ENCODE measurements around the gene PAEP. TPM values are rescaled to one million over a fixed set of nuclear protein-coding genes. Genes with fewer than 3 reads are reported as not detected.

PAEP gene
- total and polyA plus RNA-seq, 4 donors, result 0.37 to 3.0 (median 0.98) TPM; not detected in 1

DNA sequence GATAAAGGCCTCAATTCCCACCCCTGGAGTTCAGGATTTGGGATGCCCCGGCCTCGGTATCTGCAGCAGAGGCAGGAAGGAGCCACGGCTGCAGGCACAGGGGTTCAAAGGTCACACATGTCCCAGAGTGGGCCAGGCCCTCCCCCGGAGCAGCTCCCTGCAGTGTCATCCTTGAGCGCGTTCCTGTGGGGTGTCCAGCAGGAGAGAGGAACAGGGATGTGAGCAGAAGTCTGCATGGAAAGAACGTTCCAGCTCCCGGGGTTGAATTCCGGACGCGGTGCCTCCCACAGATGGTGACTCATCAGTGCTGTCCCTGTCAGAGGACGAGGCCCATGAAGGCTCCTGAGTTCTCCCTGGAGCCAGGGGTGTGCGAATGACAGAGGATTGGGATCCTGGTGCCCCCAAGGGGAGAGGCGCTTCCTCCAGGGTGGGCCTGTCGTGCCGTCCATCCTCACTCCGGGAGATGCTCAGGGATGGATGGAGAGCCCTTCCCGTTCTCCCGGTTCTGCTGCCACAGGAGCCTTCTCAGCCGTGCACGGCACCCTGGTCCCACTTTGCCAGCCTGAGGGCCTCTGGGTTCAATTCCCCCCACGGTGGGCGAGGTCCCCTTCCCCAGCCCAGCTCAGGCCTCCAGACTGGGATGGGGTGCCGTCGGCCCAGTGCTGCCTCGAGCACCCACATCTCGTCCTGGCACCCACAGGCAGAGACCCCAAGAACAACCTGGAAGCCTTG lies 37.3 kb upstream of the PAEP start:
- peaks cover 0 to 4% (median 0%) of the 10 kb centered on the region in 3 donors for H3K27me3 ChIP-seq (ENCODE audit: control insufficient read depth in 3 of 3, insufficient read depth in 3 of 3, low read length in 2 of 3)
- TF ChIP-seq, protein P1, sequence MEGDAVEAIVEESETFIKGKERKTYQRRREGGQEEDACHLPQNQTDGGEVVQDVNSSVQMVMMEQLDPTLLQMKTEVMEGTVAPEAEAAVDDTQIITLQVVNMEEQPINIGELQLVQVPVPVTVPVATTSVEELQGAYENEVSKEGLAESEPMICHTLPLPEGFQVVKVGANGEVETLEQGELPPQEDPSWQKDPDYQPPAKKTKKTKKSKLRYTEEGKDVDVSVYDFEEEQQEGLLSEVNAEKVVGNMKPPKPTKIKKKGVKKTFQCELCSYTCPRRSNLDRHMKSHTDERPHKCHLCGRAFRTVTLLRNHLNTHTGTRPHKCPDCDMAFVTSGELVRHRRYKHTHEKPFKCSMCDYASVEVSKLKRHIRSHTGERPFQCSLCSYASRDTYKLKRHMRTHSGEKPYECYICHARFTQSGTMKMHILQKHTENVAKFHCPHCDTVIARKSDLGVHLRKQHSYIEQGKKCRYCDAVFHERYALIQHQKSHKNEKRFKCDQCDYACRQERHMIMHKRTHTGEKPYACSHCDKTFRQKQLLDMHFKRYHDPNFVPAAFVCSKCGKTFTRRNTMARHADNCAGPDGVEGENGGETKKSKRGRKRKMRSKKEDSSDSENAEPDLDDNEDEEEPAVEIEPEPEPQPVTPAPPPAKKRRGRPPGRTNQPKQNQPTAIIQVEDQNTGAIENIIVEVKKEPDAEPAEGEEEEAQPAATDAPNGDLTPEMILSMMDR (IDR thresholded peaks at IDR 0.05; ENCODE audit: control extremely low read depth, extremely low read depth), result no peak
- ATAC-seq (ENCODE audit: insufficient read depth, low FRiP score), result no peak
- no peak for DNase-seq
- H3K9ac ChIP-seq (ENCODE audit: insufficient read depth in 1 of 2, low read length in 2 of 2), result no peak overlapping the region
- no peaks in the 10 kb centered on the region for H3K4me1 ChIP-seq (ENCODE audit: control insufficient read depth in 5 of 5, insufficient read depth in 5 of 5, low read length in 5 of 5)
- H3K27ac ChIP-seq (ENCODE audit: low read depth in 1 of 2, low read length in 1 of 2), result no peak overlapping the region
- peaks cover 0 to 2% (median 0%) of the 10 kb centered on the region in 4 donors for H3K9me3 ChIP-seq (ENCODE audit: control insufficient read depth in 4 of 4, insufficient read depth in 3 of 4, low read length in 3 of 4)
- no peaks in the 10 kb centered on the region for H3K36me3 ChIP-seq (ENCODE audit: control insufficient read depth in 4 of 4, insufficient read depth in 4 of 4, low read length in 4 of 4)
- no peak overlapping the region for H3K4me3 ChIP-seq
- 66 to 85% methylated on average over 26 to 27 of the region's 27 CpGs for WGBS, 2 donors

DNA sequence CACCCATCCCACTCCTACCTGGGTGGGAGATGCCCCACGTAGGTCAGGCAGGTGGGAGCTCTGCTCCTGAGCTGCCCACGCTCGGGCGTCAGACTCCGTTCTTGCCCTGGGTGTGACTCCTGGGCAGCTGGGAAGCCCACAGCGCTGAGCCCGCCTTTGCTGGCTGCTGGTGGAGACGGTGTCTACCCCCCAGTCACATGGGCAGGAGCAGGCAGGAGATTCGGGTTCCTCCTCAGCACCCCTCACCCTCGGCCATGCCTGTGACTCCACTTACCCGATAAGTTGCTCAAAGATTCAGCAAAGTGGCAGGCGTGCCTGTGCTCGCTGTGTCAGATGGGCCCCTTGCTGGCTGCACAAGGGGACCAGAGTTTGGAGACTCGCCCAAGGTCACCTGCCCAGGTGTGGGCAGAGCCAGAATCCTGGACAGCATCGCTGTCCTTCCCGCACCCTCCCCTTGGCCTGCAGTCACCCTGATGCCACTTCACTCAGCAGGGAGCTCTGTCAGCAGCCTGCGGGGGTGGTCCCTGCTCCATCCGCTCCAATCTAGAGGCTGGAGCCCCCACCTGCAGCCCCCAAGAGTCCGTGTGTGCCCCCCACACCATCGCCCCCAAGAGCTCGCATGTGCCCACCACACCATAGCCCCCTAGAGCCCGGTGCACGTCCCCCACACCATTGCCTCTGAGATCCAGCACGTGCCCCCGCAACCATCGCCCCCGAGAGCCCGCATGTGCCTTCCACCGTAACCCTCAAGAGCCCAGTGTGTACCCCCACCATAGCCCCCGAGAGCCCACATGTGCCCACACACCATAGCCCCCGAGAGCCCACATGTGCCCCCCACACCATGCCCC lies 36.1 kb upstream of the PAEP start:
- no peak overlapping the region for H3K27ac ChIP-seq (ENCODE audit: low read depth in 1 of 2, low read length in 1 of 2)
- no peaks in the 10 kb centered on the region for H3K9me3 ChIP-seq (ENCODE audit: control insufficient read depth in 4 of 4, insufficient read depth in 3 of 4, low read length in 3 of 4)
- TF ChIP-seq, protein P1 (IDR thresholded peaks at IDR 0.05; ENCODE audit: control extremely low read depth, extremely low read depth), result no peak
- ATAC-seq (ENCODE audit: insufficient read depth, low FRiP score) (no peak), DNase-seq (no peak)
- 83 to 91% methylated on average over 31 of the region's 31 CpGs for WGBS, 2 donors
- no peak overlapping the region for H3K9ac ChIP-seq (ENCODE audit: insufficient read depth in 1 of 2, low read length in 2 of 2)
- no peaks in the 10 kb centered on the region for H3K27me3 ChIP-seq (ENCODE audit: control insufficient read depth in 3 of 3, insufficient read depth in 3 of 3, low read length in 2 of 3)
- H3K4me3 ChIP-seq, result no peak overlapping the region
- no peaks in the 10 kb centered on the region for H3K4me1 ChIP-seq (ENCODE audit: control insufficient read depth in 5 of 5, insufficient read depth in 5 of 5, low read length in 5 of 5)
- no peaks in the 10 kb centered on the region for H3K36me3 ChIP-seq (ENCODE audit: control insufficient read depth in 4 of 4, insufficient read depth in 4 of 4, low read length in 4 of 4)

DNA sequence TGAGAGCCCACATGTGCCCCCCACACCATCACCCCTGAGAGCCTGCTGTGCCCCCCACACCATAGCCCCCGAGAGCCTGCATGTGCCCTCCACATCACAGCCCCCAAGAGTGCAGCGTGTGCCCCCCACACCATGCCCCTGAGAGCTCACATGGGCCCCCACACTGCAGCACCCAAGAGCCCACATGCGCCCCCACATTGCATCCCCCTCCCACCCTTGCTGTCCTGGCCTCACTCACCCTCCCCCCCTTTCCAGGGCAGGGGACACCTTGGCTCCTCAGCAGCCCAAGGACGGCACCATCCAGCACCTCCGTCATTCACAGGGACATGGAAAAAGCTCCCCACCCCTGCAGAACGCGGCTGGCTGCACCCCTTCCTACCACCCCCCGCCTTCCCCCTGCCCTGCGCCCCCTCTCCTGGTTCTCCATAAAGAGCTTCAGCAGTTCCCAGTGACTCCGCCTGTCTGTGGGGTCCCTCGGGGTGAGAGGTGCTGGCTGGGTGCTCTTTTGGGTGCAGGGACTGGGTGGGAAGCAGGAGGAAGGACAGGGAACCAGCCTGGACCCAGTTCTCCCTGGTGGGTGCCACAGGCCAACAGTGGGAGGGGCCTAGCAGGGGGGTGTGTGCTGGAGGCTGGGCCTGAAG lies 35.3 kb upstream of the PAEP start:
- Histone ChIP-seq H3K9me3 (ENCODE audit: control insufficient read depth in 4 of 4, insufficient read depth in 3 of 4, low read length in 3 of 4) (no peaks in the 10 kb centered on the region), H3K9ac (ENCODE audit: insufficient read depth in 1 of 2, low read length in 2 of 2) (no peak overlapping the region), H3K4me3 (no peak overlapping the region), H3K27ac (ENCODE audit: low read depth in 1 of 2, low read length in 1 of 2) (no peak overlapping the region), H3K36me3 (ENCODE audit: control insufficient read depth in 4 of 4, insufficient read depth in 4 of 4, low read length in 4 of 4) (no peaks in the 10 kb centered on the region), H3K4me1 (ENCODE audit: control insufficient read depth in 5 of 5, insufficient read depth in 5 of 5, low read length in 5 of 5) (no peaks in the 10 kb centered on the region), H3K27me3 (ENCODE audit: control insufficient read depth in 3 of 3, insufficient read depth in 3 of 3, low read length in 2 of 3) (no peaks in the 10 kb centered on the region)
- DNase-seq, result no peak
- 78 to 84% methylated on average over 10 to 11 of the region's 11 CpGs for WGBS, 2 donors
- ATAC-seq (ENCODE audit: insufficient read depth, low FRiP score), result no peak
- TF ChIP-seq, protein P1 (IDR thresholded peaks at IDR 0.05; ENCODE audit: control extremely low read depth, extremely low read depth), result no peak
